GM12891 (cell line): ENCODE results near the gene DHRS13.
"Not testable (repeated sequence)": the region's sequence is repeated elsewhere in the genome, so short reads cannot be mapped to it uniquely, and the experiment has no call there.

Experiments
- DNase-seq: peaks from one replicate; pipeline ENCODE4 v3.0.0; 2011; ENCODE audit warnings: low spot score; ENCODE audit not compliant: insufficient read length
- FAIRE-seq: peaks from 2 replicates; lab custom pipeline; 2011; peaks lifted over from hg19 to GRCh38; lab: Jason Lieb, UNC
- PAX5 ChIP-seq: IDR thresholded peaks from 2 replicates; pipeline ENCODE4 v1.6.1; 2011; ENCODE audit warnings: low read length, moderate library complexity, mild to moderate bottlenecking; ENCODE audit not compliant: insufficient read depth, severe bottlenecking
- POLR2A ChIP-seq: IDR thresholded peaks from 2 replicates; pipeline ENCODE4 v1.6.1; 2011; ENCODE audit warnings: low read depth, low read length, control low read depth
- POLR2AphosphoS5 ChIP-seq: IDR thresholded peaks from 2 replicates; pipeline ENCODE4 v1.6.1; 2011; ENCODE audit warnings: low read depth, low read length, control low read depth
- POU2F2 ChIP-seq: IDR thresholded peaks from 2 replicates; pipeline ENCODE4 v1.6.1; 2011; ENCODE audit warnings: low read depth, mild to moderate bottlenecking, control low read depth, low read length, moderate library complexity
- SPI1 ChIP-seq: IDR thresholded peaks from 2 replicates; pipeline ENCODE4 v1.6.1; 2011; ENCODE audit warnings: low read depth, low read length, control low read depth
- TAF1 ChIP-seq: IDR thresholded peaks from 2 replicates; pipeline ENCODE4 v1.6.1; 2011; ENCODE audit warnings: low read depth, low read length, control low read depth

Gene DHRS13

DNA sequence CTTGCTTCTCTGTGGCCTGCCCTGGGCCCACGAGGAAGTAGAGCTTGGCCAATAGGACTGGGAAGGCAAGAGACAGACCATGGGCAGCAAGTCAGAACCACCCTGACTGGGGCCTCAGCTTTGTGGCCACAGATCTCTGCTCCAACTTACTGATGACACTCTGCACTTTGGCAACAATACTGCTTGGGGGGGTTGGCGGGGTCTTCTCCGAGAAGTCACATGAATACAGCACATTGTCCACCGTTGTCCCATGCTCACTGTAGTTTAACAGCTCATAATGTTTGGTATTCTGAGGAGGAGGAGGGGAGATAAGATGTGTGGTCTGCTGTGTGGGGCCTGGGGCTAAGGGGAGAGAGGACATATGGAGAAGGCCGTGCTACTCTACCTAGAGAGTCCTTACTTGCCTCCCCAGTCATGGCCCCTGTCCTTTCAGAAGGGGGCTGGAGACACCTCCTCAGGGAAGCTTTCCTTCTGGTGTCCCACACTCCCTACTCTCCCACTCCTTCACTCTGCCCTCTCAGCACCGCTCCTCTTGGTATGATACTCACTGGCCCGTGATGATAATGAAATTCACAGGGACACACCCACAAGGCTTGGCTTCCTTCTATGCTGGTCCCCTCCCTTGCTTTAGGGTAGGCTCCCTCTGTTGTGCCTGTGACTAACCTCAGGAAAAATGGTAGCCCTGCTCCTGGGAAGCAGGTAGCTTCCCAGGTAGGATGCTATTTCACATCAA lies 4.0 kb upstream of the DHRS13 start:
- no peak for DNase-seq
- no peak for FAIRE-seq
- TF ChIP-seq SPI1 (no peak), TAF1 (no peak), POU2F2 (no peak), POLR2A (no peak)

DNA sequence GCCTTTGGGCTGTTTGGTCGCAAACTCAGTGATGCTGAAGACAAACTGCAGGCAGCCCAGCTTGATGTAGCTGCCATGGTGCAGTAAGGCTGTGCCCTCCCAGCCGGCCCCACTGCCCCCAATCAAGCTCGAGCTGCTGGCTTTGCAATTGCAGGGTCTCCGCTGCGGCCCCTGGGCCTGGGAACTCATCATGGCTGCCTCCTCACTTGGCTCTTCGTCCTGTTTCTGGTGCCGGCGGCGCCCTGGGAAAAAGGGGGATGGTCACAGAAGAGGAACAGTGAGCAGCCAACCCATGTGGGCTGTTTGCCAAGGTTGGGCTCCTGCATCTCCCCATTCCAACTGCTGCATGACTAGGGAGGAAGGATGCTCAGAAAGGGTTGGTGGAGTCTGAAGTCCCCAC lies 3.4 kb upstream of the DHRS13 start:
- DNase-seq (no peak), FAIRE-seq (no peak)
- no peak for TF ChIP-seq SPI1
- no peak for TF ChIP-seq PAX5
- no peak for TF ChIP-seq TAF1
- no peak for TF ChIP-seq POLR2AphosphoS5
- no peak for TF ChIP-seq POU2F2

DNA sequence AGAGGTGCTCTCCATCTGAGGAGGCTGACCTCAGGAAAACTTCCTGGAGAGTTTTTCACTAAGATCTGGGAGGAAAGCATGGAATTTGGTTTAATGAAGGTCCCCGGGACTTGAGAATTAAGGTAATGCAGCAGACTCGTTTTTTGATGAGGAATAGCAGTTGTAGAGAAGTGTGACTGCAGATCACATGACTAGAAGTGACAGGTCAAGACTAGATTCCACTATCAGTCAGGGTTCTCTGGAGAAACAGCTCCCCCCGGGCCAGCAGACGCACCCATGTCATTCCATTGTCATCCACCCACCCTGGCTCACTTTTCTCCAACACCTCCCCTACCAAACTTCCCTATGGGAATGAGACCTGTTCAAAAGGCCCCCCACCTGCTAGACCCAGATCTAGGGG lies 1.9 kb upstream of the DHRS13 start:
- no peak for FAIRE-seq
- TF ChIP-seq PAX5 (no peak), POU2F2 (no peak), TAF1 (no peak), POLR2AphosphoS5 (no peak), SPI1 (no peak)
- DNase-seq, result no peak

DNA sequence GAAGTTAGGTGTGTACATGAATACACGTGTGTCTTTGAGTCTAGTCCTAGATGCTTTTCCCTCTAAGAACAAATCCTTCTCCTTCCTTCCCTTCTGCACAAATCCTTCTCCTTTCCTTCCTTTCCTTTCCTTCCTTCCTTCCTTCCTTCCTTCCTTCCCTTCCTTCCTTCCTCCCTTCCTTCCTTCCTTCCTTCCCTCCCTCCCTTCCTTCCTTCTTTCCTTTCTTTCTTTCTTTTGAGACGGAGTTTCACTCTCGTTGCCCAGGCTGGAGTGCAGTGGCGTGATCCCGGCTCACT lies 615 bp upstream of the DHRS13 start:
- DNase-seq, FAIRE-seq: not testable (repeated sequence)

DNA sequence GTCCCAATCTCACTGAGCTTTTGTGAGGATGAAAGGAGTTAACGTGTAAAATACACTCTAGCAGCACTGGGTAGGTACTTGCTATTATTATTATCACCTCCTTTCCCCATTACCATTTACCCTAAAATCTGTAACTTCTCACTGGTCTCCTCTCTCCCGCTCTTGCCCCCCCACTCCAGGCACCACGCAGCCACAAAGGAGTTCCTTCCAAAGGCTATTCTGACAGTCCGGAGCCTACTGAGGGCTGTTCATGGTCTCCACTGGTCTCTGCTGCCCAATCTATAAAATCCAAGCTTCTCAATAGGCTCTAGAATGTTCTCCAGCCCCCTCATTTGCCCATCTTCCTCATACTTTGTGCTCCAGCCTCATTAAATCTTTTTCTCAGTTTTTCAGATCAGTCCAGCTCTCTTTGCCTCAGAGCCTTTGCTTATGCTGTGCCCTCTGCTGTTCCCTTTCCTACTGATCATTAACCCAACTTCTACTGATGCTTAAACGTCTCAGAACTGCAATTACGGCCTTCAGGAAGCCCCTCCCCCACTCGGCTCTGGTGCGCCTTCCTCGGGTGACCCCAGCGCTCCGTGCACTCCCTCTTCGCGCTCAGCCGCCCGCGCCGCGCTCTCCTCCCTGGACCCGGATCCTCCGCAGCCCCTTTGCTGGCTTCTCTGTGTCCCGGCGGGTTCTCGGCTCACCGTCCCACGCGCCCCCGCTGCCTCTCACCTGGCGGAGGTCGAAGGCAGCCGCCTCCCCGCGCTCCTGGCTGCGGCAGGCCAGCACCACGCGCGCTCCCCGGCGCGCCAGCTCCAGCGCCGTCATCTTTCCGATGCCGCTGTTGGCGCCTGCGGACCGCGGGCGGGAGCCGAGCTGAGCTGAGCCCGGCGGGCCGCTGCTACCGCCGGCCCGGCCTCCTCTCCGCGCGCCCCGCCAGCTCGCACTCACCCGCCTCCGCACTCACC lies 737 bp downstream of the DHRS13 start:
- DNase-seq, result no peak

DNA sequence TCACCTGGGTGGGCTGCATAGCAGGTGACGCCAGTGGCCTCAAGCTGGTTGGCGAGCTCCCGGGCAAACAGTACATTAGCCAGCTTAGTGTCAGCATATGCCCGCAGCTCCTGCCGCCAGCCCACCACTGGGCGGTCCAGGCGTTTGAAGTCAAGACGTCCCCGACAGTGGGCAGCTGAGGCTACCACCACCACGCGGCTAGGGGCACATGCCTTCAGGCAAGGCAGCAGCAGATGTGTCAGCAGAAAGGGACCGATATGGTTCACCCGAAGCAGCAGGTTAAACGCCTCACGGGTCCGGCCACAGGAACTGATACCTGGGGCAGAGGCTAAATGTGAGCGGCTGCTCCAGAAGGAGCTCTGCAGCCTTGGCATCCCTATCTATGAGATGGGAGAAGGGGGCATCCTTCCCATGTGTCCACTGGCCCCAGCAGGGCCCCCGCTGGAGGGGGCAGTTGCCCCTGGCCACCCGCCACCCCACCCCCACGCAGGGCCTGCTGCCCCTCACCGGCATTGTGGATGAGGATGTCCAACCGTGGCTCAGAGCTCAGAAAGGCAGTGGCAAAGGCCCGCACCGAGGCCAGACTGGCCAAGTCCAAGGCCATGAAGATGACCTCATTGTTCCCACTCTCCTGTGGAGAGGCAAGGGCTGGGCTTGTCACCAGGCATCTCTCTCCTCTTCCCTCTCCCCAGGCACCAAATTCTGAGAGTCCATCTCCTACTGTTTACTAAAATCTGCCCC lies 1.7 kb downstream of the DHRS13 start:
- FAIRE-seq (no peak), DNase-seq (no peak)
- TF ChIP-seq SPI1, result peak; percentile 71
- no peak for TF ChIP-seq POU2F2

More for the DNA sequence above, 737 bp downstream of the DHRS13 start:
- TF ChIP-seq POU2F2, result no peak
- no peak for TF ChIP-seq SPI1
- TF ChIP-seq POLR2A, result no peak
- no peak for TF ChIP-seq TAF1
- TF ChIP-seq PAX5, result no peak
- no peak for TF ChIP-seq POLR2AphosphoS5
- no peak for FAIRE-seq

DNA sequence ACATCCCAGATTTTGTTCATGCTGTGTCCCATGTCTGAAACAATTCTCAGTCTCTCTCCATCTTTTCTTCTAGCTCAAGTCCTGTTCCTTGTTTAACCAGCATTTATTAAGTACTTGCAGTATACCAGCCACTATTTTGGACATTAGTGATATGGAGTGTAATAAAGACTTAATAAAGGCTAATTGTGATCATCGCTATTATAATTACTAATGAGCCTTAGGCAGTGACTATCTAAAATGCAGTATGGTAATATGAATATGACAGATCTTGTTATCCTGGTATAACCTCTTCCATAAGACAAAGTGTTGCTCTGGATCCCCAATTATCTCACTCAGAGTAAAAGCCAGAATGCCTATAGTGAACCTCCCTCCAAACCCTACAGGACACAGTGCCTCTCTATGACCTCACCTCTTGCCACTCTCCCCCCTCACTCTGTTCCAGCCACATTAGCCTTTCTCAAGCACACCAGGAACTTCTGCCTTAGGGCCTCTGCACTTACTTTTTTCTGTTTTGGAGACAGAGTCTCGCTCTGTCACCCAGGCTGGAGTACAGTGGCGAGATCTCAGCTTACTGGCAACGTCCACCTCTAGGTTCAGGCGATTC lies 3.6 kb downstream of the DHRS13 start:
- TF ChIP-seq SPI1 (no peak), POLR2AphosphoS5 (no peak)
- no peak for DNase-seq
- no peak for FAIRE-seq

DNA sequence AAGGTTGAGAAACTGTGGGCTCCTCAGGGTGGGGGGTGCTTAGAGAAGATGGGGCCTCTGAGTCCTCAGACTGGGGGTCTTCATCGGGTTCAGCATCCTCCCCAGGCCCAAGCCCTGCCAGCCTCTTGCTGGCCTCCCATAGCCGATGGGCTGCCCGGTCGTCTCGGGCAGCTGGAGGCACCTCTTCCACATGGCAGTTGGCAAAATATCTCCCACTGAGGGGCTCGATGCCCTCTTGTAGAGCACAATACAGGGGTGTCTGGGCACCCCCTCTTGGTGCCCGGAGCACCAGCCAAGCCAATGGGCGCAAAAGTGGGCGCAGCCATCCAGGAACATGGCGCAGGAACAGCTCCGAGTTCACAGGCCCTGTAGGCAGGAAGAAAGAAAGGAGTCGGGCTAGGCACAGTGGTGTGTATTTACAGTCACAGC lies 4.3 kb downstream of the DHRS13 start:
- TF ChIP-seq TAF1 (no peak), SPI1 (no peak)
- FAIRE-seq (no peak), DNase-seq (no peak)

DNA sequence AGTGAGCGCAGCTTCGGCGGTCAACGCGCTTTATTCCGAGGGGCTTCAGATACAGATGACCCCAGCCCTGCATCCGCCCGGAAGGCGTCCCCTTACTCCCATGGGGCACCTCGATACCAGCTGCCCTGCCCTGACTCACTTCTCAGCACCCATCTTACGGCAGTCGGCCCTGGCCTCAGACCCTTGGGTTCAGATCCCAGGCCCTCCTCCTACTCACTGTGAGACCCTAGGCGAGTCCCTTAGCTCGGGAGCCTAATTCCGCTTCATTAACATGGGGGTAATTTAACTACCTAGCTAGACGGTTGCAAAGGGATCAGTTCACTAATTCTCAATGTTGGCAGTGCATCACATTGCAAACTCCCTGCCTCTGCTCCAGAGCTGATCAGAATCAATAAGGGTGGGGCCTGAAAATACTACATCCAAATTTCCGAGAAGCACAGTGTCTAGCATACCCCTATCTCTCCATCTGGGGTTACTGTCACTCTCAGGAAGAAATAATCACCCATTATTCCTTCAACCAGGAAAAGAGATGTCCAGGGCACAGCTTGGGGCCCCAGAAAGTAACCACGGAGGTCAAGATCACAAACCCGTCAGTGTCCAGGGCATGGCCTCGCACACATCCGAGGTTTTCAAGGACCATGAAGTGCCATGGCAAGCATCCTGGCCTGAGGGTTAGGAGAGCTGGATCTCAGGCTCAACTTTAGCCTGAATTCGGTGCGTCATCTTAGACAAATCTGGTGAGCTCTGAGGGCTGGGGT lies 4.9 kb downstream of the DHRS13 start:
- FAIRE-seq, result peak; percentile 40
- DNase-seq, result no peak
- TF ChIP-seq POLR2AphosphoS5, result no peak
- TF ChIP-seq POLR2A, result no peak
- TF ChIP-seq PAX5, result no peak
- no peak for TF ChIP-seq TAF1
- TF ChIP-seq SPI1, result no peak
